Lung microvascular endothelial cell (primary cell): ENCODE data around the gene MRPL55. TPM values are rescaled to one million over a fixed set of nuclear protein-coding genes. Genes with fewer than 3 reads are reported as not detected.

ENCODE experiments used
- DNase-seq, 2 donors: peaks; one replicate each; pipeline versions ENCODE4 v3.0.0 to v3.0.0-alpha.2; 2010; ENCODE audit warnings: low read depth in 2 of 2
- total RNA-seq: library from RNA; depleted of rRNA; stranded (reverse); fragments of >200 nt; gene quantifications from 2 replicates; pipeline ENCODE4 v1.2.1, GENCODE V29; 2014

The MRPL55 gene
- total RNA-seq, 1 donor from 2014 or later: 47.4 TPM

- DNase-seq: peak in 1 of 2 donors; percentile 51
Measured at GRCh38 chr1:228148196-228148861, 39.2 kb upstream of the MRPL55 start.

GRCh38 chr1:228147768-228148167 is 38.7 kb upstream of the MRPL55 start:
- no peak for DNase-seq

GRCh38 chr1:228147151-228147693 is 38.1 kb upstream of the MRPL55 start:
- DNase-seq: no peak

GRCh38 chr1:228146417-228147150 is 37.5 kb upstream of the MRPL55 start:
- no peak for DNase-seq

GRCh38 chr1:228145463-228146416 is 36.6 kb upstream of the MRPL55 start:
- no peak for DNase-seq

GRCh38 chr1:228144993-228145343 is 35.9 kb upstream of the MRPL55 start:
- DNase-seq: no peak

GRCh38 chr1:228144193-228144992 is 35.3 kb upstream of the MRPL55 start:
- DNase-seq: no peak

- no peak for DNase-seq
Measured at GRCh38 chr1:228143480-228144192, 34.5 kb upstream of the MRPL55 start.

GRCh38 chr1:228142701-228143136 is 33.6 kb upstream of the MRPL55 start:
- no peak for DNase-seq

GRCh38 chr1:228142155-228142691 is 33.1 kb upstream of the MRPL55 start:
- DNase-seq: no peak

- peak; percentile 65 to 70 for DNase-seq
Measured at GRCh38 chr1:228141226-228142044, 32.3 kb upstream of the MRPL55 start.

GRCh38 chr1:228140724-228141225 is 31.7 kb upstream of the MRPL55 start:
- peak in 1 of 2 donors; percentile 24 for DNase-seq

- peak; percentile 100 for DNase-seq
Measured at GRCh38 chr1:228139931-228140723, 31.0 kb upstream of the MRPL55 start, which contains the start of gene GUK1. Gene GUK1, plus strand, starts transcription at chr1:228140279. Its CDS starts 24 bp downstream, at chr1:228140303.

GRCh38 chr1:228139406-228139930 is 30.4 kb upstream of the MRPL55 start:
- no peak for DNase-seq

GRCh38 chr1:228136901-228137300 is 27.8 kb upstream of the MRPL55 start:
- no peak for DNase-seq

- no peak for DNase-seq
Measured at GRCh38 chr1:228134591-228134990, 25.5 kb upstream of the MRPL55 start.

GRCh38 chr1:228131766-228132165 is 22.7 kb upstream of the MRPL55 start:
- no peak for DNase-seq

- no peak for DNase-seq
Measured at GRCh38 chr1:228125185-228125584, 16.1 kb upstream of the MRPL55 start.
